Ishikawa (cell line): ENCODE measurements around the gene S100A10.

ENCODE experiments used
- CEBPB ChIP-seq: IDR thresholded peaks from 2 replicates; pipeline ENCODE4 v1.6.1; 2012
- CREB1 ChIP-seq: IDR thresholded peaks from 2 replicates; pipeline ENCODE4 v1.6.1; 2012; ENCODE audit warnings: low read depth
- EGR1 ChIP-seq: IDR thresholded peaks from 2 replicates; pipeline ENCODE4 v1.6.1; 2012
- EP300 ChIP-seq: IDR thresholded peaks from 2 replicates; pipeline ENCODE4 v1.6.1; 2012; ENCODE audit warnings: borderline replicate concordance
- FOXM1 ChIP-seq: IDR thresholded peaks from 2 replicates; pipeline ENCODE4 v1.6.1; 2012; ENCODE audit warnings: low read depth, borderline replicate concordance
- MAX ChIP-seq: IDR thresholded peaks from 2 replicates; pipeline ENCODE4 v1.6.1; 2012
- NFIC ChIP-seq: IDR thresholded peaks from 2 replicates; pipeline ENCODE4 v1.6.1; 2012
- RAD21 ChIP-seq: IDR thresholded peaks from 2 replicates; pipeline ENCODE4 v1.6.1; 2012; ENCODE audit warnings: low read depth
- TAF1 ChIP-seq: IDR thresholded peaks from 2 replicates; pipeline ENCODE4 v1.6.1; 2012; ENCODE audit warnings: low read depth, mild to moderate bottlenecking
- TCF12 ChIP-seq: IDR thresholded peaks from 2 replicates; pipeline ENCODE4 v1.6.1; 2012; ENCODE audit warnings: low read depth
- TEAD4 ChIP-seq: IDR thresholded peaks from 2 replicates; pipeline ENCODE4 v1.6.1; 2012
- USF1 ChIP-seq: IDR thresholded peaks from 2 replicates; pipeline ENCODE4 v1.6.1; 2012
- YY1 ChIP-seq: IDR thresholded peaks from 2 replicates; pipeline ENCODE4 v1.6.1; 2012; ENCODE audit warnings: low read depth
- ZBTB7A ChIP-seq: IDR thresholded peaks from 2 replicates; pipeline ENCODE4 v1.6.1; 2012; ENCODE audit warnings: low read depth
- TF ChIP-seq, protein P1 (sequence below): IDR thresholded peaks from 2 replicates; pipeline ENCODE4 v1.6.1; 2012; ENCODE audit warnings: low read depth, mild to moderate bottlenecking

The S100A10 gene

GRCh38 chr1:151948506-151948905, 45.2 kb downstream of the S100A10 start:
- TF ChIP-seq EP300 (no peak), FOXM1 (no peak), TCF12 (no peak), TAF1 (no peak), RAD21 (no peak), ZBTB7A (no peak), MAX (no peak), NFIC (no peak), CREB1 (no peak), TEAD4 (no peak), CEBPB (no peak), EGR1 (no peak), YY1 (no peak), USF1 (no peak)
- TF ChIP-seq, protein P1, sequence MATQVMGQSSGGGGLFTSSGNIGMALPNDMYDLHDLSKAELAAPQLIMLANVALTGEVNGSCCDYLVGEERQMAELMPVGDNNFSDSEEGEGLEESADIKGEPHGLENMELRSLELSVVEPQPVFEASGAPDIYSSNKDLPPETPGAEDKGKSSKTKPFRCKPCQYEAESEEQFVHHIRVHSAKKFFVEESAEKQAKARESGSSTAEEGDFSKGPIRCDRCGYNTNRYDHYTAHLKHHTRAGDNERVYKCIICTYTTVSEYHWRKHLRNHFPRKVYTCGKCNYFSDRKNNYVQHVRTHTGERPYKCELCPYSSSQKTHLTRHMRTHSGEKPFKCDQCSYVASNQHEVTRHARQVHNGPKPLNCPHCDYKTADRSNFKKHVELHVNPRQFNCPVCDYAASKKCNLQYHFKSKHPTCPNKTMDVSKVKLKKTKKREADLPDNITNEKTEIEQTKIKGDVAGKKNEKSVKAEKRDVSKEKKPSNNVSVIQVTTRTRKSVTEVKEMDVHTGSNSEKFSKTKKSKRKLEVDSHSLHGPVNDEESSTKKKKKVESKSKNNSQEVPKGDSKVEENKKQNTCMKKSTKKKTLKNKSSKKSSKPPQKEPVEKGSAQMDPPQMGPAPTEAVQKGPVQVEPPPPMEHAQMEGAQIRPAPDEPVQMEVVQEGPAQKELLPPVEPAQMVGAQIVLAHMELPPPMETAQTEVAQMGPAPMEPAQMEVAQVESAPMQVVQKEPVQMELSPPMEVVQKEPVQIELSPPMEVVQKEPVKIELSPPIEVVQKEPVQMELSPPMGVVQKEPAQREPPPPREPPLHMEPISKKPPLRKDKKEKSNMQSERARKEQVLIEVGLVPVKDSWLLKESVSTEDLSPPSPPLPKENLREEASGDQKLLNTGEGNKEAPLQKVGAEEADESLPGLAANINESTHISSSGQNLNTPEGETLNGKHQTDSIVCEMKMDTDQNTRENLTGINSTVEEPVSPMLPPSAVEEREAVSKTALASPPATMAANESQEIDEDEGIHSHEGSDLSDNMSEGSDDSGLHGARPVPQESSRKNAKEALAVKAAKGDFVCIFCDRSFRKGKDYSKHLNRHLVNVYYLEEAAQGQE: no peak

DNA sequence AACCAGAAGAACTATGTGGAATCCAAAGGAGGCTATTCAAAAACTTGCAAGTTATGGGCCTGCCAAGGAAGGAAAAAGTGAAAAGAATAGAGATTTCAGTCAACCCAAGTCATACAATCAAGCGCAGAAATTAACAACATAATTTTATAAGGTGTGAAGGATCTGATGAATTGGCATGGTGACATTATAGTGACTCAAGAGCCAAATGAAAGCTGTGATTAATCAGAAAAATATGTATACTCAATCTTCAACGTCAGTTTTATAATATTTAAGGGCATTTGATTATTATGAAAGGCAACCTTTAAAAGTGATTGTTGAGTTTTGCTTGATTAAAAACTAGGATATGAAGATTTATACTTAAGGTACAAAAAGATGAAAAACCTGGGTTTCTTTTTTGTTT, 46.5 kb downstream of the S100A10 start:
- no peak for TF ChIP-seq EGR1
- no peak for TF ChIP-seq USF1
- TF ChIP-seq ZBTB7A: no peak
- no peak for TF ChIP-seq CREB1
- no peak for TF ChIP-seq RAD21
- TF ChIP-seq NFIC: no peak
- no peak for TF ChIP-seq MAX
- TF ChIP-seq YY1: no peak
- no peak for TF ChIP-seq FOXM1
- TF ChIP-seq CEBPB: no peak
- TF ChIP-seq, protein P1: no peak

DNA sequence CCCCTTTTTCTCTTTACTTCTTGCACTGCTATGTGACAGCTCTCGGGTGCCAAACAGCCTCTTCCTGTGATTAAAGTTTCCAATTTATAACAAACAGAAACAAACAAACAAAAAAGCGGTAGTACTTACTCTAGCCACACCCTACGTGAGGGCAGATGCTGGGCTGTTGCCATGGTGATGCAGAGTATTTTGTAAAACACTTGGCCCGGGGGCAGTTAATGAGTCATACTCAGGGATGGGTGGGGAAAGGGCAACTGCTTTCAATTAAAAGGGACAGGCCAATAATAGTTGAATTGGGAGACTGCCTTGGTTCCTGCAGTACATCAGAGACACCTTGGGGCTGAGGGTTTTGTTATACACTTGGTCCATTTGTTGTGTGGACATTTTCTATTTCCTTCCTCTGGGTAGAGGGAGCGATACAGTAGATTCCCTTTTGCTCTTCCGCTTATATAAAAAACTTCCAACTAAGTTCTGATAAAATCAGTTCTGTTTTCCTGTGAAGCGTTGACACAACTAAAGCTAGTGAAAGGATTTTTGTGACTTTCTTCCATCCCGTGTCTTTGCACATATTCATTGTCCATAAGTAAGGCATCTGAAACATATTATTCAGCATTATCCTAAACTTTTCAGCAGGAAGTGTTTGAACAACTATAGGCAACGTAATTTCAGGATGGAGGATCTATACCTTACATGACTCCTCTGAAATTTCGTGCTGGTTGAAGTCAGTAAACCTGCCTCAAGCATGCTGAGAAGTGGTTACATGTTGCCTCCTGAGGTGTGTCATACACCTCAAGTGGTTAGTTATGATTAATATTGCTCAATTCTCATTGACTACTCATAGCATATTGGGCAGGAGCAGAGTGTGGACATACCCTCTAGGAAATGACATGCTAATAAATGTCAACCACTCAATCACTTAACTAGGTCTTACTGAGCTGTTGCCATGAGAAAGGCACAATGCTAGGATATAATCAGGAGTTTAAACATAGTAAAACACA, 47.6 kb downstream of the S100A10 start:
- TF ChIP-seq EP300 (peak; percentile 41; the same call in 1 of the 2 replicates), TAF1 (no peak), CEBPB (0 out of 2 replicates have a peak, but pooled peaks have one; percentile 15), NFIC (no peak; the same call in 1 of the 2 replicates), CREB1 (no peak), MAX (peak; percentile 9; the same call in 1 of the 2 replicates), EGR1 (no peak), FOXM1 (no peak), YY1 (no peak), TCF12 (no peak), USF1 (no peak), TEAD4 (no peak), ZBTB7A (no peak), RAD21 (no peak)
- TF ChIP-seq, protein P1: no peak
